DOHH2 (cell line): Measurements from ENCODE around the gene NAV2.

Source experiments
- H3F3A ChIP-seq: fragments of 200-600 bp; sonication (generic), shearing (Covaris generic); 2 replicates; pipeline ENCODE4 v1.6.0; 2016; ENCODE audit warnings: antibody characterized with exemption, mild to moderate bottlenecking; ENCODE audit not compliant: control insufficient read depth, insufficient read depth
- H3K27ac ChIP-seq: fragments of 200-600 bp; sonication (generic); 2 replicates; pipeline ENCODE4 v1.5.1; 2014; ENCODE audit warnings: low read depth, mild to moderate bottlenecking, low read length, moderate library complexity
- H3K27me3 ChIP-seq: fragments of 200-600 bp; sonication (generic); 2 replicates; pipeline ENCODE4 v1.6.1; 2014; ENCODE audit warnings: mild to moderate bottlenecking, low read length, mixed read lengths; ENCODE audit not compliant: control insufficient read depth
- H3K36me3 ChIP-seq: fragments of 200-600 bp; sonication (generic); 2 replicates; pipeline ENCODE4 v1.6.1; 2014; ENCODE audit warnings: mild to moderate bottlenecking, low read length, moderate library complexity, mixed read lengths; ENCODE audit not compliant: control insufficient read depth
- H3K4me1 ChIP-seq: fragments of 200-600 bp; sonication (generic); 2 replicates; pipeline ENCODE4 v1.6.1; 2014; ENCODE audit warnings: mild to moderate bottlenecking, low read length, mixed read lengths; ENCODE audit not compliant: control insufficient read depth
- H3K4me2 ChIP-seq: fragments of 200-600 bp; sonication (generic); 2 replicates; pipeline ENCODE4 v1.6.0; 2014; ENCODE audit warnings: mild to moderate bottlenecking, low read length, moderate library complexity
- H3K4me3 ChIP-seq: fragments of 200-600 bp; sonication (generic); 2 replicates; pipeline ENCODE4 v1.5.1; 2014; ENCODE audit warnings: mild to moderate bottlenecking, low read length, mixed read lengths
- H3K79me2 ChIP-seq: fragments of 200-600 bp; sonication (generic); 2 replicates; pipeline ENCODE4 v1.6.1; 2014; ENCODE audit warnings: mild to moderate bottlenecking, low read length, mixed read lengths; ENCODE audit not compliant: control insufficient read depth
- H3K9me2 ChIP-seq: fragments of 200-600 bp; sonication (generic); replicated peaks from 2 replicates; pipeline ENCODE4 v1.6.1; 2014; ENCODE audit warnings: mild to moderate bottlenecking, low read length, mixed read lengths; ENCODE audit not compliant: control insufficient read depth
- H3K9me3 ChIP-seq: fragments of 200-600 bp; sonication (generic); 2 replicates; pipeline ENCODE4 v1.6.1; 2014; ENCODE audit warnings: antibody characterized with exemption, low read length, mixed read lengths; ENCODE audit not compliant: control insufficient read depth, insufficient read depth
- H4K20me1 ChIP-seq: fragments of 200-600 bp; sonication (generic); 2 replicates; pipeline ENCODE4 v1.6.0; 2014; ENCODE audit warnings: low read depth, mild to moderate bottlenecking, antibody characterized with exemption, low read length, moderate library complexity; ENCODE audit not compliant: control insufficient read depth, insufficient read depth
- EZH2phosphoT487 ChIP-seq: fragments of 200-600 bp; sonication (generic); IDR thresholded peaks from 2 replicates; pipeline ENCODE4 v1.6.1; 2017; ENCODE audit warnings: borderline replicate concordance, mild to moderate bottlenecking, antibody characterized with exemption, low read length, moderate library complexity, mixed read lengths
- TF ChIP-seq, protein P1 (sequence below): fragments of 200-600 bp; sonication (generic); IDR thresholded peaks from one replicate; pipeline ENCODE4 v1.5.1; 2014; ENCODE audit warnings: antibody characterized with exemption, mild to moderate bottlenecking, low read depth, low read length; ENCODE audit not compliant: poor library complexity, severe bottlenecking

NAV2 gene

DNA sequence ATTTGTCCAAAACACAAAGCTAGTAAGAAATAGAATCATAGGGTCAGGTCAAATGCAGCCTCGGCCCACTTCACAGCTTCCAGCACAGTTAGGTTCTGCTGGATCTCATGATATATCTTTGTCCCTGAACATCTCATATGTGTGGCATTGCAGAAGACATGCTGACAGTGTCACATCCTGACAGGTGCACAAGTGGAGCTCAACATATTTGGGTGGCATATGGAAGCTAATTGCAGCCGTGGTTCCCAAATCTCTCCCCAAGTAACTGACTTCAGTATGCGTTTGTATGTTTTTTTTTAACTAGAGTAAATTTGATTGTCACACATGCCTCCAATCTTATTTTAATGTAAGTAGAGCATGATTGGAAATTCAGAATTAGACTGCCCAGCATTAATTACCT is 33.4 kb downstream of the NAV2 start:
- Histone ChIP-seq H3K9me3 (no peaks in the 10 kb centered on the region), H3F3A (no peaks in the 10 kb centered on the region), H3K36me3 (no peaks in the 10 kb centered on the region), H3K9me2 (no peaks in the 10 kb centered on the region), H3K4me1 (no peaks in the 10 kb centered on the region), H3K27ac (no peak overlapping the region), H3K4me2 (no peak overlapping the region), H3K27me3 (peaks cover 3% of the 10 kb centered on the region; the same call in 1 of the 2 replicates), H3K79me2 (no peaks in the 10 kb centered on the region), H3K4me3 (no peak overlapping the region), H4K20me1 (no peaks in the 10 kb centered on the region)
- TF ChIP-seq, protein P1, sequence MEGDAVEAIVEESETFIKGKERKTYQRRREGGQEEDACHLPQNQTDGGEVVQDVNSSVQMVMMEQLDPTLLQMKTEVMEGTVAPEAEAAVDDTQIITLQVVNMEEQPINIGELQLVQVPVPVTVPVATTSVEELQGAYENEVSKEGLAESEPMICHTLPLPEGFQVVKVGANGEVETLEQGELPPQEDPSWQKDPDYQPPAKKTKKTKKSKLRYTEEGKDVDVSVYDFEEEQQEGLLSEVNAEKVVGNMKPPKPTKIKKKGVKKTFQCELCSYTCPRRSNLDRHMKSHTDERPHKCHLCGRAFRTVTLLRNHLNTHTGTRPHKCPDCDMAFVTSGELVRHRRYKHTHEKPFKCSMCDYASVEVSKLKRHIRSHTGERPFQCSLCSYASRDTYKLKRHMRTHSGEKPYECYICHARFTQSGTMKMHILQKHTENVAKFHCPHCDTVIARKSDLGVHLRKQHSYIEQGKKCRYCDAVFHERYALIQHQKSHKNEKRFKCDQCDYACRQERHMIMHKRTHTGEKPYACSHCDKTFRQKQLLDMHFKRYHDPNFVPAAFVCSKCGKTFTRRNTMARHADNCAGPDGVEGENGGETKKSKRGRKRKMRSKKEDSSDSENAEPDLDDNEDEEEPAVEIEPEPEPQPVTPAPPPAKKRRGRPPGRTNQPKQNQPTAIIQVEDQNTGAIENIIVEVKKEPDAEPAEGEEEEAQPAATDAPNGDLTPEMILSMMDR: no peak
- no peak for TF ChIP-seq EZH2phosphoT487

- Histone ChIP-seq H4K20me1 (no peaks in the 10 kb centered on the region), H3K4me3 (no peak overlapping the region), H3K9me2 (no peaks in the 10 kb centered on the region), H3K27ac (no peak overlapping the region), H3K9me3 (no peaks in the 10 kb centered on the region), H3F3A (no peaks in the 10 kb centered on the region), H3K36me3 (no peaks in the 10 kb centered on the region), H3K79me2 (no peaks in the 10 kb centered on the region), H3K4me2 (no peak overlapping the region), H3K27me3 (peaks cover 3% of the 10 kb centered on the region; the same call in 1 of the 2 replicates), H3K4me1 (no peaks in the 10 kb centered on the region)
- no peak for TF ChIP-seq EZH2phosphoT487
- TF ChIP-seq, protein P1: no peak
These were observed 35.0 kb downstream of the NAV2 start for GRCh38 chr11:19747634-19748033.

- Histone ChIP-seq H3K27ac (no peak overlapping the region), H3F3A (no peaks in the 10 kb centered on the region), H3K27me3 (peaks cover 3% of the 10 kb centered on the region; the same call in 1 of the 2 replicates), H3K4me1 (no peaks in the 10 kb centered on the region), H3K36me3 (no peaks in the 10 kb centered on the region), H3K9me2 (no peaks in the 10 kb centered on the region), H3K9me3 (no peaks in the 10 kb centered on the region), H3K79me2 (no peaks in the 10 kb centered on the region), H3K4me3 (no peak overlapping the region), H4K20me1 (no peaks in the 10 kb centered on the region), H3K4me2 (no peak overlapping the region)
- TF ChIP-seq, protein P1: no peak
- TF ChIP-seq EZH2phosphoT487: no peak
These were observed 38.4 kb downstream of the NAV2 start for GRCh38 chr11:19751055-19751454.
